HepG2 (cell line): ENCODE results near the gene KIF2C. TPM values are rescaled to one million over a fixed set of nuclear protein-coding genes. Genes with fewer than 3 reads are reported as not detected.
A peak's percentile ranks its signal among the peaks of the same experiment; 100 is the strongest.

Experiments used
- DRAP1 ChIP-seq: IDR thresholded peaks from 2 replicates; pipeline ENCODE4 v1.6.1; 2016; ENCODE audit warnings: missing genetic modification reagents, missing compliant biosample characterization
- GMEB1 ChIP-seq: sonication (generic); formaldehyde crosslinking; IDR thresholded peaks from 2 replicates; pipeline ENCODE4 v1.5.1; 2020; ENCODE audit warnings: missing genetic modification reagents, mild to moderate bottlenecking, borderline replicate concordance
- MTF2 ChIP-seq: sonication (generic); formaldehyde crosslinking; IDR thresholded peaks from 2 replicates; pipeline ENCODE4 v1.5.0; 2020; ENCODE audit warnings: missing genetic modification reagents, borderline replicate concordance
- NFKBIZ ChIP-seq: IDR thresholded peaks from 2 replicates; pipeline ENCODE4 v1.6.1; 2018; ENCODE audit warnings: missing genetic modification reagents, missing compliant biosample characterization
- SKI ChIP-seq: fragments of 450-650 bp; IDR thresholded peaks from one replicate; pipeline ENCODE4 v1.6.1; 2018; ENCODE audit warnings: mild to moderate bottlenecking; ENCODE audit not compliant: partially characterized antibody
- ZNF335 ChIP-seq: sonication (generic); formaldehyde crosslinking; IDR thresholded peaks from 2 replicates; pipeline ENCODE4 v1.4.0; 2020; ENCODE audit warnings: missing genetic modification reagents
- ZNF616 ChIP-seq: sonication (generic); formaldehyde crosslinking; IDR thresholded peaks from 2 replicates; pipeline ENCODE4 v1.5.0; 2020; ENCODE audit warnings: low read depth, mild to moderate bottlenecking, missing genetic modification reagents
- ZNF687 ChIP-seq: sonication (generic); formaldehyde crosslinking; IDR thresholded peaks from 2 replicates; pipeline ENCODE4 v1.5.1; 2020; ENCODE audit warnings: mild to moderate bottlenecking, missing genetic modification reagents, moderate library complexity
- ZSCAN9 ChIP-seq: IDR thresholded peaks from 2 replicates; pipeline ENCODE4 v1.6.1; 2016; ENCODE audit warnings: borderline replicate concordance
- polyA plus RNA-seq, 8 experiments: library from polyadenylated mRNA; depleted of rRNA in 3 of 8; stranded (reverse) in 7 of 8; unstranded in 1 of 8; fragments of >200 nt; fragmentation: Illumina TruSeq in 4 of 8; extraction: Trizol in 4 of 8; gene quantifications; 2 replicates each; pipeline versions ENCODE4 v1.2.1 to v1.2.3, GENCODE V29; 2011 to 2016; ENCODE audit warnings: low read depth in 4 of 8, missing spikeins in 1 of 8, mixed read lengths in 1 of 8; ENCODE audit not compliant: insufficient read depth in 1 of 8
- total RNA-seq, 5 experiments: library from RNA; depleted of rRNA; stranded (reverse); fragments of >200 nt; fragmentation: Illumina TruSeq; extraction: Trizol; gene quantifications; 2 replicates each; pipeline ENCODE4 v1.2.3, GENCODE V29; 2016; ENCODE audit warnings: low read depth in 1 of 5
- TF ChIP-seq, protein P1 (sequence below): sonication (generic); formaldehyde crosslinking; IDR thresholded peaks from 2 replicates; pipeline ENCODE4 v1.5.0; 2020; ENCODE audit warnings: mild to moderate bottlenecking, missing genetic modification reagents, borderline replicate concordance

KIF2C gene
- total and polyA plus RNA-seq, 2 of the 13 experiments (the other 11 are each of a cell fraction or from before 2014, with no cell fraction given), result 29.7 to 53.7 TPM

- TF ChIP-seq DRAP1 (CRISPR knock-in tag) (peak; percentile 18; the same call in 1 of the 2 replicates), SKI (peak; percentile 34), GMEB1 (peak; percentile 44; the same call in 1 of the 2 replicates), ZSCAN9 (CRISPR knock-in tag) (0 out of 2 replicates have a peak, but pooled peaks have one; percentile 49), ZNF335 (CRISPR knock-in tag) (0 out of 2 replicates have a peak, but pooled peaks have one; percentile 31), MTF2 (CRISPR knock-in tag) (peak; percentile 56; the same call in 1 of the 2 replicates), NFKBIZ (no peak), ZNF687 (CRISPR knock-in tag) (peak; percentile 92), ZNF616 (0 out of 2 replicates have a peak, but pooled peaks have one; percentile 55)
- TF ChIP-seq, protein P1, sequence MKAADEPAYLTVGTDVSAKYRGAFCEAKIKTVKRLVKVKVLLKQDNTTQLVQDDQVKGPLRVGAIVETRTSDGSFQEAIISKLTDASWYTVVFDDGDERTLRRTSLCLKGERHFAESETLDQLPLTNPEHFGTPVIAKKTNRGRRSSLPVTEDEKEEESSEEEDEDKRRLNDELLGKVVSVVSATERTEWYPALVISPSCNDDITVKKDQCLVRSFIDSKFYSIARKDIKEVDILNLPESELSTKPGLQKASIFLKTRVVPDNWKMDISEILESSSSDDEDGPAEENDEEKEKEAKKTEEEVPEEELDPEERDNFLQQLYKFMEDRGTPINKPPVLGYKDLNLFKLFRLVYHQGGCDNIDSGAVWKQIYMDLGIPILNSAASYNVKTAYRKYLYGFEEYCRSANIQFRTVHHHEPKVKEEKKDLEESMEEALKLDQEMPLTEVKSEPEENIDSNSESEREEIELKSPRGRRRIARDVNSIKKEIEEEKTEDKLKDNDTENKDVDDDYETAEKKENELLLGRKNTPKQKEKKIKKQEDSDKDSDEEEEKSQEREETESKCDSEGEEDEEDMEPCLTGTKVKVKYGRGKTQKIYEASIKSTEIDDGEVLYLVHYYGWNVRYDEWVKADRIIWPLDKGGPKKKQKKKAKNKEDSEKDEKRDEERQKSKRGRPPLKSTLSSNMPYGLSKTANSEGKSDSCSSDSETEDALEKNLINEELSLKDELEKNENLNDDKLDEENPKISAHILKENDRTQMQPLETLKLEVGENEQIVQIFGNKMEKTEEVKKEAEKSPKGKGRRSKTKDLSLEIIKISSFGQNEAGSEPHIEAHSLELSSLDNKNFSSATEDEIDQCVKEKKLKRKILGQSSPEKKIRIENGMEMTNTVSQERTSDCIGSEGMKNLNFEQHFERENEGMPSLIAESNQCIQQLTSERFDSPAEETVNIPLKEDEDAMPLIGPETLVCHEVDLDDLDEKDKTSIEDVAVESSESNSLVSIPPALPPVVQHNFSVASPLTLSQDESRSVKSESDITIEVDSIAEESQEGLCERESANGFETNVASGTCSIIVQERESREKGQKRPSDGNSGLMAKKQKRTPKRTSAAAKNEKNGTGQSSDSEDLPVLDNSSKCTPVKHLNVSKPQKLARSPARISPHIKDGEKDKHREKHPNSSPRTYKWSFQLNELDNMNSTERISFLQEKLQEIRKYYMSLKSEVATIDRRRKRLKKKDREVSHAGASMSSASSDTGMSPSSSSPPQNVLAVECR (CRISPR knock-in tag), result 0 out of 2 replicates have a peak, but pooled peaks have one; percentile 13
- TF ChIP-seq, all 625 proteins: peak for 134
These were observed 46.7 kb downstream of the KIF2C start (continued) for GRCh38 chr1:44786138-44786840.
